Stimulated activated CD4-positive, alpha-beta T cell treated with anti-CD3 and anti-CD28 coated beads, Interleukin-1b, Interleukin-23, amount 100 ng/mL, for 48 hours (primary cell): Measurements from ENCODE around the gene ATP6V1B1.
A peak's percentile ranks its signal among the peaks of the same experiment; 100 is the strongest.

ENCODE experiments used
- DNase-seq: peaks from one replicate; pipeline ENCODE4 v3.0.0-alpha.2; 2020

Gene ATP6V1B1

DNA sequence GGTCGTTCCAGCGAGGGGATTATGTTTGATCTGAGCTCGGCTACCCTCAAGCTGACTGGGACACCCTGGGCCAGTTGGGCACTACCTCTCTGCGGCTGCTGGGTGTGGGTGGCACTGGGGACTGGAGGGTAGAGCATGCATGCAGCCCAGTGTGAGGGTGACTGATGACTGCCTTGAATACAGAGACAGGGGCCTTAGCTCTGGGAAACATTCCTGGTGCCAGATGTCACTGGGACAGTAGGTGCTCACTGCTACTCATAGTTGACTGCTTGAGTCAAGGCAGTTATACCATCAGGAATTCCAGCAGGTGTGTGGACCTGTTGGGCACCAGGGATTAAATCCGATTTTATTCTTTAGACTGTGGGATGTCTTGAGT, 33.6 kb upstream of the ATP6V1B1 start:
- no peak for DNase-seq

DNA sequence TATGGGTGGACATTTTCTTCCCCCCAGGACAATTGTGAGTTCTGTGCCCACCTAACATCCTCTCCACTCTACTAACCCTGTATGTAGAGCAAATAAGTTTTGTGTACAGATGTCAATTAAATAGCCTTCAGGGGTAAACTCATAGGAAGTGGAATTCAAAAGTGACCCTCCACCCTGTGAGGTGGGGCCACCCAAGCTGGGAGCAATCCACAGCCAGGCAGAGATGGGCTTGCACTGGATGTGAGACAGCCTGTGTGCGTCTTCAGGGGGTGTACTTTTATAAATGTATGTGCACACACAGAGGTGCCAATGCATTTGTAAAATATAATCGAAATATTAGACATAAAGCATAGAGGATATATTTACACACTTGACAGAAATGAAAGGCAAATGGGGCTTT, 33.1 kb upstream of the ATP6V1B1 start:
- no peak for DNase-seq

DNA sequence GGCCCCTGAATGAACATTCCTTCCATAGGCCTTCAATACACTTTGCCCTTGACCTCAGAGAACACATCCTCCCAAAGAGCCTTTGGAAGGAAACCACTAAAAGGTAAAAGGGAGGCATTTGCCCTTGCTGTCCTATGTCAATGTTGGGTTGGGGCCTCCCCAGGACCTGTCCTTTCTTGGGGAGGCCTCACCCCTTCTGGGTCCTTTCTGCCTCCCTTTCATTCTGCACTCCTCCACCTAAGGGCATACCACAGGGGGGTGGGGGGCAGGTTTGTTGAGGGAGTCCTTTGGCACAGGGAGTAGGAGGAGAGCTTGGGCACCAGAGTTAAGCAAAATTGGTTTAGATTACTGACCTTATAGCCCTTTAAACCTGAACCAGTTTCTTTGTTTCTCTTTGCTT, 32.5 kb upstream of the ATP6V1B1 start:
- no peak for DNase-seq

DNA sequence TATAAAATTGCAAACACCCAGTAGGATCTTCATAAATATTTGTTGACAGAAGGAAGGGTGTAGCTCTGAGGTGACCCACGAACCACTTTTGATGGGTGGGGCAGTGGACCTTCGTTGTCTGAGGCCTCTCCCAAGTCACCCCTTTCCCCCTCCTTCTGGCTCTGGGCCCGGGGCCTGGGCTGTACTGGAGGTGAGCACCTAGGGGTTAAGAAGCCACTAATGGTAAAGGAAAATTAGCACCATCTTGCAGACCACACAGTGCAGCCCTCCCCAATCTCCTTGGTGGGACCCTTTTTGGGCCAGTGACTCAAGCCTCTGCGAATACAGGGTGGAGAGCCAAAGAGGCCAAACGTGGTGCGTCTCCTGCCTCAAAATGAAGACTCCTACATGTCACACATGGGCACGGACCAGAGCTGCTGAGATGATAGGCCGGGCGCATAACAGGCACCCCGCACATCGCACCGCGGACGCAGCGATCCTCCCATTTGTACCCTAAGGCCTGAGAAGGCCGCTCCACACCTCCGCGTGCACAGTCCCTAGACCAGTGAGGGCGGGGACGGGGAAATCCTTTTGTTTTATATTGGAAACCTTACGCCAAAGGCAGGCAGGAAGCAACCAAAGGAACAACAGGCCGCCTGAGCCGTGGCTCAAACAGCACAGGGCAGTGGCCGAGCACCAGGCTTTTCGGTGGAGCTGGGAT, 31.9 kb upstream of the ATP6V1B1 start:
- DNase-seq: no peak

DNA sequence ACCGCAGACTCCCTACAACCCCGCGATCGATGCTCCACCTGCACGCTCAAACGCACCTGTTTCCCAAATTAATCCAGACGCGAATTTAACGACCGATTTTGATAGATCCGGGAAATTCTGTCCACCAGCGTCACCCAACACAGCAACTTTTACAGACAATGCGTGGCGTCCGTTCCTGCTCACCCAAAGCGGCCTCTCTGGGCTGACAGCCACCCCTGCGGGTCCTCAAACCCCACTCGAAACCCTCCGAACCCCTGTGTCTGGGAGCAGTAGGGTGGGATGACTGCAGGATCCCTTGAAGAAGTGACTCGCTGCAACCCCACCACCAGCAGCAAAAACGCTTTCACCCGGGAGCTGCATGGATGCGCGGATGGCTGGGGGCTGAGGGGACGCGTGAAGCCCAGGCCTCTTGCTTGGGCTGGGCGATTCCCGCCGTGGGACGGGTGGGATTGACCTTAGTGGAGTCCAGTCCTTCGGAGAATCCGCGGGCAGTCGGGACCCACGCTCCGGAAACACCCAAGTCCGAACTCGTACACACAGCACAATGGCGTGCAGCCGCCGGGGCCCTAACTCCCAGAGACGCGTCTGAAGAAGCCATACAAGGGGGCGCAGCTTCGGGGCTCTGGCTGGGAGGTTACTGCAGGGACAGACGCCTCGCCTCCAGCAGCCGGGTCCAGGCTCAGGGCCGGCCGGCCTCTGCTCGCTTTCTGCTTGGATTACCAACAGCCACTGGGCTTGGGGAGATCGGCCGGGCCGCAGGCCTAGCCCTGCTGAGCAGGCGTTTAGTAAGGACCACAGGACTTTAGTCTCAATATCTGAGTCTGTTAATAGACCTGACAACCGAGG, 31.1 kb upstream of the ATP6V1B1 start:
- DNase-seq: no peak

DNA sequence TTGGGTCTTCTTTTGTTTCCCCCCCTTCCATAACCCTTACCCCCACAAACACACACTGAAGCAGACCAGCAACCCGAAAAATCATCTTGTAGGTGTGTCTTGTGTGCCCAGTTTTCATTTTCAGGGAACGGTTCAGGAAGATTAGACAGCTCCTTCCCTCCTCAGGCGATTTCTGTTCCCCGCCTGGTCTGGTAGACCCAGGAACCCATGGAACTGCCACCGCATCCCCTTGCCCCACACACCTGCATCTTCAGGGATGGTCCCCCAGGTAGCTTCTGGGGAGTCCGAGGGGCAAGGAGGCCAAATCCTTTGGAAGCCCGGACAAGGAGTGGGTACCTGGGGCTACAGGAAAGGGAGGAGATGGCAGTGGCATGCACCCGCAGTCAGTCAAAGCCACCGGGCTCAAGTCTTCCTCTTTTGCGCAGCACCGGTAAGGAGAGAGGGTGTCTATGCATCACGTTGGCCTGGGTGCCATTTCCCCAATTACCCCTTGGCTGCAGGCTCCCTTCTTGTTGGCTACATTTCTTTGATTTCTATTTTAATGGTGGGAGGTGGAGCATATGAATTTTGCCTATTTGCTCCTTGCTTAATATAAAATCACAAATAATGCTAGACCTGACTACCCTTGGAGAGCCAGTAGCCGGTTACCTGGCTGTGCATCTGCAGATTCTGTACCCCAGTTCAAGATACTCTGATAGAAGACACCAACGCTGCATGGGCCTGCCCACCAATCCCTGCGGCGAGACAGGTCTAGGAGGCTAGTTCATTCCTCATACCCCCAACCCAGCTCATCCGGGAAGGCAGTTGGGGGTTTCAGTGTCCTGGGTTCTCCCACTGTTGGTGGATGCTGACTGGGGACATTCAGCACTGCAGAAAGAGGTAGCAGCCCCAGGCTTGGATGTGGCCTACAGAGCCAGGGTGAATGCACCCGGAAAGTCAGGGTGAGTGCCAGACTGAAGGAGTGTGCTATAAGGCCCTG, 30.0 kb upstream of the ATP6V1B1 start:
- no peak for DNase-seq

DNA sequence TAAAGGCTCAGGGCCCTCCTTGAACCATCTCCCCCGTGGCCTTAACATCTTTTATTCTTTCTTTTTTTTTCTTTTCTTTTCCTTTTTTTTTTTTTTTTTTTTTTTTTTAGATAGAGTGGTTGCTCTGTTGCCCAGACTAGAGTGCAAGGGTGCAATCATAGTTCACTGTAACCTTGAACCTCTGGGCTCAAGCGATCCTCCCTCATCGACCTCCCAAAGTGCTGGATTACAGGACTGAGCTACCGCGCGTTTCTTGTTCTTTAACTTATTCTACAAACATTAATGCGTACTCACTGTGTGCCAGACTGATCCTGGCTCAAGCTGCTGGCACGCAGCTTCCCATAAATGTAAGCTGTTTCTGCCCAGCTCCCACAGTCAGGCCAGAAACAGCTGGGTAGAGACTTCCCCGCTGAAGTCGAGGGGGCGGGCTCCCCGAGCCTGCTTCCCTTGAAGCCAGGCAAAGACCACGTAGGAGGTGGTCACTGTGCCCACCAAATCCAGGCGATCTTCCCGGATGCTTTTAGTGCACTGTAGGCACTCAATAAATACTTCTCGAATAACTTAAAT, 29.2 kb upstream of the ATP6V1B1 start:
- no peak for DNase-seq

DNA sequence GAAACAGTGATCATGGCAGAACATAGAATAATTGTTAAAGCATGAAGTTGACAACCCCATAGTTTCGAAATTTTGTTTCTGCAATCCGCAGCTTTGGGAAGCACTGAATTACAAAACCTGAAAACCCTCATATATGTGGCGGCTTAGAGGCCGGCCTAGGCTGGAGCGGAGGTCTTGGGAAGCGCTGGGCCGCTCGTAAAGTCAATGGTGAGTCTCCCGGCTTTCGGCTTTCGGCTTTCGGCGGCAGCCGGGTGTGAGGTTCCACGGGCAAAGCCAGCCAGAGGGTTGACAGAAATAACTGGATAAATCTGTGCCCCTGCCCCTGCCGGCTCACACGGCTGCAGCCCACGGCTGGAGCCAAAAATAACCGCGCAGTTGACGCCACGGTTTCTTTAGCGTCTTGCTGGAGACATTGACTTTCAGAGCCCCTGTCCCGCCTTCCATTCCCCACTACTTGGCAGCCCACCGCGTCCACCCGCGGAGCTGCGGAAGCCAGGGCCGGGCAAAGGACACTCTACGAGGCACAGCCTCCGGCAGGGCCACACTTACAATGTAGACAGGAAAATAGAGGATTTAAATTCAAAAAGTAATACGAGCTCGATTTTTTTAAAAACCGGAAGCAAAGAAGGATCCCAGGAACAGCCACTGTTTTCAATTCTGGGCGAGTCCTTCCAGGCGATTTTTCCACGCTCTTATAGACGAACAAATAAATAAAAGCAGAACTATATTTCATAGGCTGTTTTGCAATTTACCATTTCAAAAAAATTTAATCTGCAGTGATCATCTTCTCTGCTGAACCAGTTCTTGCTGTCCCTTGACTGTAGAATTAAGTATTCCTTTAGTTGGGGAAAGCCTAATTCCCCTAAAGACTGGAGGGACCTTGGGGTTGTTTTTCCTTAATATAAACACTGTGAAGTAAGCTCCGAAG, 28.3 kb upstream of the ATP6V1B1 start:
- DNase-seq: no peak

DNA sequence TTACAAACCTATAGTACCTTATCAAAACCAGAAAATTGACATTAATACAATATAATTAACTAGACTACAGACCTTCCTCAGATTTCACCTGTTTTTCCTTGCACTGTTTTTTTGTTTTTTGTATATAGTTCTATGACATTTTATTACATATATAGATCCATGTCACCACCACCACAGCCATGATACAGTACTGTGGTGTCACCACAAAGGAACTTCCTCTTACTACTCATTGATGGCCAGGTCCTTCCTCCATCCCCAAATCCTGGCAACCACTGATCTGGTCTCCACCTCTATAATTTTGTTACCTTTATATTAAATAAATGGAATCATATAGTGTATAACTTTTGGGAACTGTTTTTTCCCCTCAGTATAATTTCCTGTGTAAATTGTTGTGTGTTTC, 19.4 kb upstream of the ATP6V1B1 start:
- DNase-seq: no peak

DNA sequence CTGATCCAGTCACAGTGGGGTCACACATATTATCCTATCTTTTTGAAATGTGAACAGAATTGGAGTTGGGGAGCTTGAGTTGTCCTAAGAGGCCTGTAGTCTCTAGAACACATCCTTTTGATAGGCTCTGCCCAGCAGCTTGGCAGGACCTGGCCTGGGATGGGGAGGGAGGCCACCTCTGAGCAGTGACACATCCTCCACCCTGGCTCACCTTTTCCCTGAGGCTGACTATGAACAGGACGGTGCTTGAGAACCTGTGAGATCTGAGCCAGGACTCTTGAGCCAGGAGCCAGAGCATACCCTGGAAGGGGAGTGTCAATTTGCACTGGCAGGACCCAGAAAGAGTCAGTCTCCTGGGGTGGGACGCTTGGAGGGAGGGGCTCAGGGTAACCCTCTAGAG, 17.7 kb upstream of the ATP6V1B1 start:
- no peak for DNase-seq

DNA sequence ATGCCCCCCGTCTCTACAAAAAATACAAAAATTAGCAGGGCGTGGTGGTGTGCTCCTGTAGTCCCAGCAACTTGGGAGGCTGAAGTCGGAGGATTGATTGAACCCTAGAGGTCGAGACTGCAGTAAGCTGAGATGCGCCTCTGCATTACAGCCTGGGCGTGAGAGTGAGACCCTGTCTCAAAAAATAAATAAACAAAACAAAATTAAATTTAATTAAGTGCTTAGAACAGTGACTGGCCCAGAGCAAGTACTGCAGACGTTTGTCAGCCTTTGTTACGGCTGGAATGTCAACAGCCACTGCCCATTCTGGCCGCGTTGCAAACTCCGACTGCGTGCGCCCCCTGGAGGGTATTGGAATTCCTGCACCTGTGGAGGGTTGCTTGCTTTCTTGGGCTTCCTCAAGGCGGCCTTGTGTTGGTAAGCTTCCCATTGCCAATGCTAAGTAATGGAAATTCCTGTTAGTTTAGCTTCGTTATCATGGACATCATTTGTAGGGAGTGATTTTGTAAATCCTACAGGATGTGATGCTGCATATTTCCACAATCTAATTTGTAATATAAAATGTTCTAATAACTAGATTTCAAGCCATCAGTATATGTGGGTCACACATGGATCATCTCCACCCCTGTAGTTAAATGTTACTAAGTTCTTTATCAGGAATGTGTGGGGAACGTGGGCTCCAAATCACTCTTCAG, 15.9 kb upstream of the ATP6V1B1 start:
- DNase-seq: peak; percentile 68

DNA sequence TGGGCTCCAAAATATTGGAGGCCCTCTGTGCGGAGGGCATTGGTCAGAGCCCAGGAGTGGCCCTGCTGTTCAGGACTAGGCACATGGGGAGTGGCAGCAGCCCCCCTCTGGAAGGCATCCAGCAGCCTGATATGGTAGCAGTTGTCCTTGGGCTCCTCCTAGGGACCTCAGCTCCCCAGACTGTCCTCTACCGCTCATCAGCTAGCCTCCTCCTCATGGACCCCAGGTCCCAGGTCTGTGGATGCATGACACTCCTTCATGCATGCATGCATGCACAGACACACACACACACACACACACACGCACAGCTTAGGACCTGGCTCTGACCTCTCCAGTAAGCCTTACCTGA, 15.4 kb upstream of the ATP6V1B1 start:
- DNase-seq: no peak

DNA sequence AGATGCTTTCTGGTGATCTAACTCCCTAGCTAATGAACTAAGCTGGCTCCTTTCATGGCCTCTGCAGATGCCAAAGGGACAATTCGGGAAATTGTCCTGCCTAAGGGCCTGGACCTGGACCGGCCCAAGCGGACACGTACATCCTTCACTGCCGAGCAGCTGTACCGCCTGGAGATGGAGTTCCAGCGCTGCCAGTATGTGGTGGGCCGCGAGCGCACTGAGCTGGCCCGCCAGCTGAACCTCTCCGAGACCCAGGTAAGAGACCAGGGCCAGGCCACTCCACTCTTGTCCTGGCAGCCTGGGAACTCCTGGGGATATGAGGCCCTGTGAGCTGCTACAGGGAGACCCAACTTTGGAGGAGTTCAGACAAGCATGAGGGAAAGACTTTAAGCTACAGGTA, 14.7 kb upstream of the ATP6V1B1 start:
- DNase-seq: no peak

DNA sequence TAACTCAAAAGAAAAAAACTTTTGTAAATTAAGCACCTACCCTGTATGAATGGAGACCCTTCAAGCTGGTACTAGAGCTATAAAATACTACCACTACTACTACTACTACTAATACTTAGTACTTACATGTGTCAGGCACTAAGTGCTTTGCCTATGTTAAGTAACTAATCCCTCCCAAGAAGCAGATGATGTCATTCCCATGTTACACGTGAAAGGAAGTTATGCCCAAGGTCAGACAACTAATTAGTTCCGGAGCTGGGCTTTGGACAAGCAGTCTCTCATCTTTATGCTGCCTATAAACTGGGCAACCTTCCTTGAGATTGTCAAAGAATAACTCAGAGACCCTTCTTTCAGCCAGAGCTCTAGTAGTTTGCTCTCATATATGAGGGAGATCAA, 13.9 kb upstream of the ATP6V1B1 start:
- DNase-seq: no peak

DNA sequence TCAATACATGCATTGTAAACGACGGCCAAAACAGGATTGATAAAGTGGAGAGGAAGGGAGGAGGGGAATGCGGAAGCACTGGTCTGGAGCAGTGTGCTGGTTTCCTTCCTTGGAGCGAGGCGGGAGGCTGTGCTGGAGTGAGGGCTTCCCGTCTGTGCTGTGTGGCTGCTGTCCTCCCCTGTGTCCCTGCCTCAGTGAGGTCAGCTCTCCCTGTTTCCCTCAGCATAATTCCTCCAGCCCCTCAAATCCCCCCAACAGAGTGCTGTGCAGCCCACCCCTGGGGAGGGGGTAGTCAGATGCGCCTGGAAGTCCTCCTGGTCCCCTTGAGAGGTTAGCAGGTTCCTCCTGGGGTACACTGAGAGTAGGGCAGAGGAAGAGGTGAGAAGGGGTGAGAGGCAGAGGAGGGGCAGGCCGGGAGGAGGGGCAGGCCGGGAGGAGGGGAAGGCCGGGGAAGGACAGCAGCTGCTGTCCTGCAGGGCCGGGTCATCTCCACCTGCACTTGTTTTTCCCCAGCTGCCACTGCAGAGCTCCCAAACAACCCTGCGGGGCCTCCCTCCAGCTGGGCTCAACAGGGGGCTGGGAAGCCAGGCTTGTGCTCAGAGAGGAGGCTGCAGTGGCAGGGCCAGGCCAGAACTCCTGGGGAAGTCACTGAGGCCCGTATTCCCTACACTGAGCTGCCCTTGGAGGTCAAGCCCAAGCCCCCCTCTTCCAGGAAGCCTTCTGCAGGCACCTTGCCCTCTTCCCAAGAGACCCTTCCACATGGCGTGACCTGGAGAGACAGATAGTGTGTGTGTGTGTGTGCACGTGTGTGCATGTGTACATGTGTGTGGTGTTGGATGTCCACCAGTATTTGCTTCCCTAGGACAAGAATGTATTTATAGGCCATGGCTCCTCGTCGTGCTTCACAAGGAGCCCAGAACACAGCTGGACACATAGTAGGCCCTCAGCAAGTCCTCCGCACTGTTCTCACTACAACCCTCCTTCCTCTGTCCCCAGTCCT, 13.2 kb upstream of the ATP6V1B1 start:
- no peak for DNase-seq

DNA sequence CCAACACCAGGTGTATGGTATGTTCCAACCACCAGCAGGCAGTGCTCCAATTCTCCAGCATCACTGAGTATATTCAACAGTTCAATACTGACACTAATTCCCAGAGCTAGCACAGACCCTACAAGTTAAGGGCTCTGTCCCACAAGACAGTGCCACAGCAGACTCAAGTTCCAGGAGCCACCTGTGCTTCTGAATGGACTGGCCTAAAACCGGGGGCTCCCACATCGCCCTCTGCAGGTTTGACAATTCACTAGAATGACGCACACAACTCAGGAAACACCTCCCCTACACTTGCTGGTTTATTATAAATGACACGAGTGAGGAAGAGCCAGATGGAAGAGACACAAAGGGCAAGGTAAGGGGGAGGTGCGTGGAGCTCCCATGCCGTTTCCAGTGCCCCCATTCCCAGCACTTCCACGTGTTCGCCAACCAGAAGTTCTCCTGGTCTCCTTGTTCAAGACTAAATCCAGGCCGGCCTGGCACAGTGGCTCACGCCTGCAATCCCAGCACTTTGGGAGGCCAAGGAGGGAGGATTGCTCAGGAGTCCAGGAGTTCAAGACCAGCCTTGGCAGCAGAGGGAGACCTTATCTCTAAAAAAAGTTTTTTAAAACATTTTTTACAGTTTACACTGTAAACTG, 12.2 kb upstream of the ATP6V1B1 start:
- no peak for DNase-seq

DNA sequence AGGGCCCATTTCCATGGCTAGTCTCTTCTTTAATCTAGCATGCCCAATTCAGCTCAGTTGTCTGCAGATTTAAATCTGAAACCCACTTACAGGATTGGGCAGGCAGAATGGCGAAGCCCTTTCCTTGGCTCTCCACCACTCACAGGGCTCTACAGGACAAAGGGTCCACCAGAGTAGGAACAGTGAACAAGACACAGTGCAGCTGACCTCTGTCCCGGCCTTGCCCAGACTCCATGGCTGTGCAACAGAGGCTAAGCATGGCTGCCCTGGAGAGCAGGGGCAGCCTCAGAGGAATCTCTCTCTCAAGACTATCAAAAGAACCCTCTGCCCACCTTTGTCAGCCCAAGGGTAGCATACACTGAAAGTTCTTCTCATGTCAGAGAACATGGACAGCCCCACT, 9.7 kb upstream of the ATP6V1B1 start:
- DNase-seq: no peak

DNA sequence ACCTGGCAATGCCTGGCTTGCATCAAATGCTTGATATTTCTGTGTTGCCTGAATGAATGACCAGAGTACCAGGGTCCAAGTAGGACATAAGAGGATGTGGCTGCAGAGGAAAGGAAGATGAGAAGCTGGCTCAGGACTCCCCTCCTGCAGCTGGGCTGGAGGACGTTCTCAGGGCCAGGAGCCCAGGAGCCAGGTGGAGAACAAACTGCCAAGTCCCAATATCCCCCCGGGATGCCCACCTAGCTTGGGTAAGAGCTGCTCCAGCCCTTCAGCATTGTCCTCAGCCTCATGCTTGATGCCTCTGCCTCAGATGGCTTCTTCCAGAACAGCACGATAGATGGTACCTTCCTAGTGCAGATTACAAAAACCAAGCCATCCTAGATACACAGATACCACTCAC, 8.6 kb upstream of the ATP6V1B1 start:
- no peak for DNase-seq

DNA sequence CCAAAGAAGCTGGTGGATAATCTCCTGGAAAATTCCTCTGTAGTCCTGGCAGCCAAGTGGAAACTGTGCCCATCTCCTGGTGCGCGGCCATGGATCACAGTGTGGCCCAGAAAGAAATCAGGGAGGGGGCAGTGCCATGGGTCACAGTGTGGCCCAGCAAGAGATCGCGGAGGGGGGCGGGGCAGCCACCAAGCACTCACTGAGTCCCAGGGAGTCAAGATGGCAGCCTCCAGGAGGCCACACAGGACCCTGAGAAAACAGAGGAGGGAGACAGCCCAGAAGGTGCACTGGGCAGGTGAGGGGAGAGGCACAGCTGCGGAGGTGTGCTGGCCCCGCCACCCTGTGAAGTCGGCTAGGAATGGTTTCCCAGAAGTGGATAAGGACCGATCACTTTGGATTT, 8.1 kb upstream of the ATP6V1B1 start:
- no peak for DNase-seq

DNA sequence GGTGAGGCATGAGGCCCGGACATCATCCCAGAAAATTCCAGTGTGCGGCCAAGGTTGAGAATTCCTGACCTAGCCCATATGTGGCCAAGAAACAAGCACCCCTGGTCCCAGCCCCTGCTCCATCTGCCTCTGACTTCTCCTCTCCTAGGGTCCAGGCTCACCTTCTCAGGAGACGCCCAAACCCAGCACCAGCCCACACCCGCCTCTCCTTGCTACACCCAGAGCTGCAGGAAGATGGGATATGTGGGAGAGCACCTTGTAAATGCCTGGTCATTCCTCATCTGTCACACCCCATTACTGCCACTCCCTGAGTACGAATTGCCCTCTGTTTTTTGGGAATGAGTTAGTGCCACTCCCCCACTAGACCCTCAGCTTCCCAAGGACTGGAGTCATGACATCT, 7.3 kb upstream of the ATP6V1B1 start:
- DNase-seq: no peak
